Neural progenitor cell (in vitro differentiated cells): ENCODE results near the gene OR52B2. TPM values are rescaled to one million over a fixed set of nuclear protein-coding genes. Genes with fewer than 3 reads are reported as not detected.

ENCODE experiments used
- DNase-seq: peaks from one replicate; pipeline ENCODE4 v3.0.0-alpha.2; 2016; ENCODE audit warnings: low spot score
- H2AFZ ChIP-seq: fragments of 200-600 bp; sonication (generic); replicated peaks from 2 replicates; pipeline ENCODE4 v1.6.1; 2016; ENCODE audit warnings: antibody characterized with exemption
- H3F3A ChIP-seq: fragments of 200-600 bp; sonication (generic); 2 replicates; pipeline ENCODE4 v1.6.1; 2016; ENCODE audit warnings: antibody characterized with exemption, low read depth
- H3K27ac ChIP-seq: fragments of 200-600 bp; sonication (generic); 2 replicates; pipeline ENCODE4 v1.5.1; 2016; ENCODE audit warnings: mild to moderate bottlenecking
- H3K27me3 ChIP-seq: fragments of 200-600 bp; sonication (generic); 2 replicates; pipeline ENCODE4 v1.6.1; 2016; ENCODE audit warnings: mild to moderate bottlenecking, moderate library complexity
- H3K36me3 ChIP-seq: fragments of 200-600 bp; sonication (generic); 2 replicates; pipeline ENCODE4 v1.5.1; 2016
- H3K4me1 ChIP-seq: fragments of 200-600 bp; sonication (generic); 2 replicates; pipeline ENCODE4 v1.6.1; 2016; ENCODE audit warnings: mixed run types
- H3K4me2 ChIP-seq: fragments of 200-600 bp; sonication (generic); 2 replicates; pipeline ENCODE4 v1.6.1; 2016
- H3K4me3 ChIP-seq: fragments of 200-600 bp; sonication (generic); 2 replicates; pipeline ENCODE4 v1.5.1; 2016
- H3K79me2 ChIP-seq: fragments of 200-600 bp; sonication (generic); 2 replicates; pipeline ENCODE4 v1.6.1; 2016; ENCODE audit warnings: low read depth
- H3K9ac ChIP-seq: fragments of 200-600 bp; sonication (generic); 2 replicates; pipeline ENCODE4 v1.6.1; 2016
- H3K9me3 ChIP-seq: fragments of 200-600 bp; sonication (generic); 2 replicates; pipeline ENCODE4 v1.5.1; 2016; ENCODE audit warnings: low read depth
- H4K20me1 ChIP-seq: fragments of 200-600 bp; sonication (generic); 2 replicates; pipeline ENCODE4 v1.6.1; 2016; ENCODE audit warnings: low read depth
- H3K27ac Mint-ChIP-seq: 3 replicates; pipeline ENCODE4 v1.8.0; 2021; ENCODE audit warnings: mixed read lengths
- H3K27me3 Mint-ChIP-seq: 2 replicates; pipeline ENCODE4 v1.8.0; 2022; ENCODE audit warnings: low read depth, mild to moderate bottlenecking, inconsistent platforms, moderate library complexity, mixed read lengths; ENCODE audit not compliant: insufficient read depth
- H3K36me3 Mint-ChIP-seq: 3 replicates; pipeline ENCODE4 v1.8.0; 2021; ENCODE audit warnings: mixed read lengths
- H3K4me1 Mint-ChIP-seq: 3 replicates; pipeline ENCODE4 v1.8.0; 2021; ENCODE audit warnings: mixed read lengths
- H3K4me3 Mint-ChIP-seq: 3 replicates; pipeline ENCODE4 v1.8.0; 2021; ENCODE audit warnings: mild to moderate bottlenecking, moderate library complexity, mixed read lengths
- H3K9me3 Mint-ChIP-seq: 3 replicates; pipeline ENCODE4 v1.8.0; 2020; ENCODE audit warnings: mixed read lengths
- EZH2 ChIP-seq: fragments of 200-600 bp; sonication (generic); IDR thresholded peaks from 2 replicates; pipeline ENCODE4 v1.6.1; 2017; ENCODE audit warnings: antibody characterized with exemption, mild to moderate bottlenecking, moderate library complexity
- EZH2phosphoT487 ChIP-seq: fragments of 200-600 bp; sonication (generic); IDR thresholded peaks from 2 replicates; pipeline ENCODE4 v1.6.1; 2017; ENCODE audit warnings: antibody characterized with exemption
- total RNA-seq: library from RNA; depleted of rRNA; stranded (reverse); fragments of >200 nt; gene quantifications from 2 replicates; pipeline ENCODE4 v1.2.3, GENCODE V29; 2015; ENCODE audit warnings: low replicate concordance
- TF ChIP-seq, protein P1 (sequence below): fragments of 200-600 bp; sonication (generic); IDR thresholded peaks from 2 replicates; pipeline ENCODE4 v1.5.1; 2017; ENCODE audit warnings: antibody characterized with exemption, mild to moderate bottlenecking

Gene OR52B2
- total RNA-seq, 1 donor from 2014 or later, result not detected

DNA sequence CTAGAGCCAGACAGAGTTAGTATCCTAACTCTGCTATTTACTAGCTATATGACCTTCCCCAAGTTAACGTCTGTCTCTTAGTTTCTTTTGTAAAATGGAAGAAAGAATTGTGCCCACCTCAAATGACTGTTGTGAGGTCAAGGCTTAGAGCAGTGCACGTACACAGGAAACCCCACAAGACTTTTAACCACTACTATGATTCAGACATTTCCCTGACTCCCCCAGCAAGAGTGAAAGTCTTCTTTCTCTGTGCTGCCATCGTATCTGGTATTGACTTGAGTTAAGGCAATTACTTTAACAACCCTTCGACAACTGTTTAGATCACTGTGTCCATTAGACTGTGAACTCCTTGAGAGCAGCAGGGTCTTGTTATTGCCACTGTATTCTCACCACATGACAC lies 26.3 kb upstream of the OR52B2 start:
- no peaks in the 10 kb centered on the region for H3K4me1 ChIP-seq
- no peak overlapping the region for H3K4me3 ChIP-seq
- H4K20me1 ChIP-seq, result no peaks in the 10 kb centered on the region
- no peak overlapping the region for H3K27ac ChIP-seq
- no peak for TF ChIP-seq EZH2
- TF ChIP-seq, protein P1, sequence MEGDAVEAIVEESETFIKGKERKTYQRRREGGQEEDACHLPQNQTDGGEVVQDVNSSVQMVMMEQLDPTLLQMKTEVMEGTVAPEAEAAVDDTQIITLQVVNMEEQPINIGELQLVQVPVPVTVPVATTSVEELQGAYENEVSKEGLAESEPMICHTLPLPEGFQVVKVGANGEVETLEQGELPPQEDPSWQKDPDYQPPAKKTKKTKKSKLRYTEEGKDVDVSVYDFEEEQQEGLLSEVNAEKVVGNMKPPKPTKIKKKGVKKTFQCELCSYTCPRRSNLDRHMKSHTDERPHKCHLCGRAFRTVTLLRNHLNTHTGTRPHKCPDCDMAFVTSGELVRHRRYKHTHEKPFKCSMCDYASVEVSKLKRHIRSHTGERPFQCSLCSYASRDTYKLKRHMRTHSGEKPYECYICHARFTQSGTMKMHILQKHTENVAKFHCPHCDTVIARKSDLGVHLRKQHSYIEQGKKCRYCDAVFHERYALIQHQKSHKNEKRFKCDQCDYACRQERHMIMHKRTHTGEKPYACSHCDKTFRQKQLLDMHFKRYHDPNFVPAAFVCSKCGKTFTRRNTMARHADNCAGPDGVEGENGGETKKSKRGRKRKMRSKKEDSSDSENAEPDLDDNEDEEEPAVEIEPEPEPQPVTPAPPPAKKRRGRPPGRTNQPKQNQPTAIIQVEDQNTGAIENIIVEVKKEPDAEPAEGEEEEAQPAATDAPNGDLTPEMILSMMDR, result no peak
- TF ChIP-seq EZH2phosphoT487, result no peak
- H3K4me2 ChIP-seq, result no peak overlapping the region
- H3K9ac ChIP-seq, result no peak overlapping the region
- H3K36me3 ChIP-seq, result no peaks in the 10 kb centered on the region
- no peaks in the 10 kb centered on the region for H3K9me3 ChIP-seq
- no peaks in the 10 kb centered on the region for H3K4me1 Mint-ChIP-seq
- no peak for DNase-seq
- no peak overlapping the region for H3K4me3 Mint-ChIP-seq
- H2AFZ ChIP-seq, result no peak overlapping the region
- H3K36me3 Mint-ChIP-seq, result no peaks in the 10 kb centered on the region
- no peaks in the 10 kb centered on the region for H3K9me3 Mint-ChIP-seq
- no peaks in the 10 kb centered on the region for H3K79me2 ChIP-seq
- H3K27me3 ChIP-seq, result no peaks in the 10 kb centered on the region
- no peak overlapping the region for H3K27ac Mint-ChIP-seq
- H3F3A ChIP-seq, result no peaks in the 10 kb centered on the region
- H3K27me3 Mint-ChIP-seq, result peaks cover 4% of the 10 kb centered on the region

DNA sequence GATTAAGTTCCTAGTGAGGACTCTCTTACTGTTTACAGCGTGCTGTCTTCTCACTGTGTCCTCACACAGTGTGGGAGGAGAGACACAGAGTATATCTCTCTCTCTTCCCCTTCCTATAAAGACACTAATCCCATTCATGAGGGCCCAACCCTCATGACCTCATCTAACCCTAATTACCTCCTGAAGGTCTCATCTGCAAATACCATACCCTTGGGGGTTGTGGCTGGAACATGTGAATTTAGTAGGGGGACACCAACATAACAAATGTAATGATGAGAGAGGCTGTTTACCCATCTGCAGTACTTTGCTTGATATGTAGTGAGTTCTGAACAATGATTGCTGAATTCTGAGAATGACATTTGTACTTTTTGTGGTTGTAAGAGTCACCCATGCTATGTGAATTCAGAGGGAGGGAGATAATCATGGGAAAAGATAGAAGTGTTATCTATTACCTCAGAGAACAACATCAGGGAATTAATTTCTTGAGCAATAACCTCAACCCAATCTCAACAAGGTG lies 24.0 kb upstream of the OR52B2 start:
- H3K4me3 ChIP-seq, result no peak overlapping the region

DNA sequence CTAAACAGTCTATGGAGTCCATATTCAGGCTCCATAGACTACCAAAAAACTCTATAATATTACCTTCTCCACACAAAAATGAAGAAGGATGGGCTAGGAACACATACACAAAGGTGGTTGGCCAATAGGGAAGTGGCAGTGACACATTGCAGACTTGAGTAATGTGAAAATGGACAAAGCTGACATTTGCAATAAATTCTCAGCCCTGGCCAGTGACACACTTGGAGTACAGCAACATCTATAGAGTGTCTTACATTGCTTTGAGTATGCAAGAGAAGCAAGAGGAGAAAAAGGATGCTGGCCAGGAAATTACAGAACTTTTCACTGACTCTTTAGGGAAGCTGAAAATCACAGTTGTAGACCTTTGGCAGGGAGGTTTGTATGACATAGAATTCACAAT lies 21.6 kb upstream of the OR52B2 start:
- Mint-ChIP-seq H3K4me1 (no peaks in the 10 kb centered on the region), H3K9me3 (no peaks in the 10 kb centered on the region), H3K27me3 (no peaks in the 10 kb centered on the region), H3K36me3 (no peaks in the 10 kb centered on the region), H3K27ac (no peak overlapping the region), H3K4me3 (no peak overlapping the region)
- Histone ChIP-seq H3K4me3 (no peak overlapping the region), H3K4me1 (no peaks in the 10 kb centered on the region), H3K9me3 (no peaks in the 10 kb centered on the region), H3K9ac (no peak overlapping the region), H3K27me3 (no peaks in the 10 kb centered on the region), H3K36me3 (no peaks in the 10 kb centered on the region), H3K27ac (no peak overlapping the region), H4K20me1 (no peaks in the 10 kb centered on the region), H2AFZ (no peak overlapping the region), H3K4me2 (no peak overlapping the region), H3F3A (no peaks in the 10 kb centered on the region), H3K79me2 (no peaks in the 10 kb centered on the region)
- TF ChIP-seq, protein P1, result no peak
- TF ChIP-seq EZH2, result no peak
- TF ChIP-seq EZH2phosphoT487, result no peak
- DNase-seq, result no peak

More for the DNA sequence above, 24.0 kb upstream of the OR52B2 start:
- no peak for DNase-seq
- no peak overlapping the region for H2AFZ ChIP-seq
- no peaks in the 10 kb centered on the region for H3K9me3 ChIP-seq
- no peak overlapping the region for H3K27ac ChIP-seq
- Mint-ChIP-seq H3K4me3 (no peak overlapping the region), H3K36me3 (no peaks in the 10 kb centered on the region), H3K9me3 (no peaks in the 10 kb centered on the region), H3K27ac (no peak overlapping the region), H3K4me1 (no peaks in the 10 kb centered on the region), H3K27me3 (no peaks in the 10 kb centered on the region)
- TF ChIP-seq, protein P1, result no peak
- TF ChIP-seq EZH2, result no peak
- no peak for TF ChIP-seq EZH2phosphoT487
- no peaks in the 10 kb centered on the region for H3K4me1 ChIP-seq
- H4K20me1 ChIP-seq, result no peaks in the 10 kb centered on the region
- no peaks in the 10 kb centered on the region for H3F3A ChIP-seq
- H3K79me2 ChIP-seq, result no peaks in the 10 kb centered on the region
- H3K36me3 ChIP-seq, result no peaks in the 10 kb centered on the region
- H3K4me2 ChIP-seq, result no peak overlapping the region
- no peaks in the 10 kb centered on the region for H3K27me3 ChIP-seq
- H3K9ac ChIP-seq, result no peak overlapping the region
